HG03066 (cell line): ENCODE measurements around the gene ATMIN.

Source experiments
- ATAC-seq: cut with Tn5 transposase; IDR thresholded peaks from one replicate; pipeline ENCODE4 v1.9.1; 2021; ENCODE audit warnings: low read depth; ENCODE audit not compliant: unreplicated experiment

Gene ATMIN, protein sequence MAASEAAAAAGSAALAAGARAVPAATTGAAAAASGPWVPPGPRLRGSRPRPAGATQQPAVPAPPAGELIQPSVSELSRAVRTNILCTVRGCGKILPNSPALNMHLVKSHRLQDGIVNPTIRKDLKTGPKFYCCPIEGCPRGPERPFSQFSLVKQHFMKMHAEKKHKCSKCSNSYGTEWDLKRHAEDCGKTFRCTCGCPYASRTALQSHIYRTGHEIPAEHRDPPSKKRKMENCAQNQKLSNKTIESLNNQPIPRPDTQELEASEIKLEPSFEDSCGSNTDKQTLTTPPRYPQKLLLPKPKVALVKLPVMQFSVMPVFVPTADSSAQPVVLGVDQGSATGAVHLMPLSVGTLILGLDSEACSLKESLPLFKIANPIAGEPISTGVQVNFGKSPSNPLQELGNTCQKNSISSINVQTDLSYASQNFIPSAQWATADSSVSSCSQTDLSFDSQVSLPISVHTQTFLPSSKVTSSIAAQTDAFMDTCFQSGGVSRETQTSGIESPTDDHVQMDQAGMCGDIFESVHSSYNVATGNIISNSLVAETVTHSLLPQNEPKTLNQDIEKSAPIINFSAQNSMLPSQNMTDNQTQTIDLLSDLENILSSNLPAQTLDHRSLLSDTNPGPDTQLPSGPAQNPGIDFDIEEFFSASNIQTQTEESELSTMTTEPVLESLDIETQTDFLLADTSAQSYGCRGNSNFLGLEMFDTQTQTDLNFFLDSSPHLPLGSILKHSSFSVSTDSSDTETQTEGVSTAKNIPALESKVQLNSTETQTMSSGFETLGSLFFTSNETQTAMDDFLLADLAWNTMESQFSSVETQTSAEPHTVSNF

GRCh38 chr16:81035398-81035974 lies at the start of gene ATMIN:
Gene ATMIN (plus strand): TSS chr16:81035842. CDS start chr16:81035871, 29 bp downstream.
- peak; percentile 89 for ATAC-seq

GRCh38 chr16:80986557-80986956 lies 49.1 kb upstream of the ATMIN start:
- ATAC-seq = no peak

GRCh38 chr16:80988756-80989155 lies 46.9 kb upstream of the ATMIN start:
- no peak for ATAC-seq

DNA sequence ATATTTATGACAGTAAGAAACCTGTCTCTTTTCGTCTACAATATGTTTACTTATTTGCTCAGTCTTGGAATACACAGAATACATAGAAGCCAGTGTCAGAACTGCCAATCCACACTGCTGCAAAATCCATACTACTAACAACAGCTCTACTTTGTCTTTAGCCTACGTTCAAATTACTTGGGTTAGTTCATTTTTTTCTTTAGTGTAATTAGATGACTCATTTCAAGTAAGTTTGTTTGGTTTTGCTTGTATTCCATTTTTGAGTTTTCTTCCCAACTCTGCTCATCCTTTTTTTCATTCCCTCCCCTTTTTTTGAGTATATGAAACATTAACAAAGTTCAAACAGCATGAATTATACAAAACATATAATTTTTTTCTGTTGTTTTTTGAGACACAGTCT lies 45.8 kb upstream of the ATMIN start:
- no peak for ATAC-seq

GRCh38 chr16:80990577-80990976 lies 45.1 kb upstream of the ATMIN start:
- ATAC-seq = no peak

- no peak for ATAC-seq
Measured at GRCh38 chr16:80990978-80991377, 44.7 kb upstream of the ATMIN start.

DNA sequence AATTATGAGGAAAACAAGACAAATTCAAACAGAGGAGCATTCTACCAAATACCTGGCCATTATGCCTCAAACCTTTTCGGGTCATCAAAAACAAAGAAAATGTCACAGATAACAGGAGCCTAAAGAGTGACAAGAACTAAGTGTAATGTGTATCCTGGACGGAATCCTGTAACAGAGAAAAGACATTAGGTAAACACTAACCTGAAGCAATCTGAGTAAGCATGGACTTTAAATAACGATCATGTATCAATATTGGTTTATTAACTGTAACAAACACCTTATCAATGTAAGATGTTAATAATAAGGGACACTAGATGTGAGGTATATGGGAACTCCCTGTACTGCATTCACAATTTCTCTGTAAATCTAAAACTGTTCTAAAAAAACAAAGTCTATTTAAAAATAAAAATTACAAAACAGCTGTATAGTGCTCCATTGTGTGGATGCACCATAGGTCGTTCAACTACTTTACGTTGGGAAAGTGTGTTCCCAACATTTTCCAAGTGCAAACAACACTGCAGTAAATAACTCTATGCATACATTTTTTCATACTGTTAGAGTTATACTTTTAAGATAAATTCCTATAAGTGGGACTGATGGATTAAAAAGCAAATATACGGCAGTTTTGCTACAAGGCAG lies 43.7 kb upstream of the ATMIN start:
- no peak for ATAC-seq

- no peak for ATAC-seq
Measured at GRCh38 chr16:80992676-80993293, 42.9 kb upstream of the ATMIN start.

DNA sequence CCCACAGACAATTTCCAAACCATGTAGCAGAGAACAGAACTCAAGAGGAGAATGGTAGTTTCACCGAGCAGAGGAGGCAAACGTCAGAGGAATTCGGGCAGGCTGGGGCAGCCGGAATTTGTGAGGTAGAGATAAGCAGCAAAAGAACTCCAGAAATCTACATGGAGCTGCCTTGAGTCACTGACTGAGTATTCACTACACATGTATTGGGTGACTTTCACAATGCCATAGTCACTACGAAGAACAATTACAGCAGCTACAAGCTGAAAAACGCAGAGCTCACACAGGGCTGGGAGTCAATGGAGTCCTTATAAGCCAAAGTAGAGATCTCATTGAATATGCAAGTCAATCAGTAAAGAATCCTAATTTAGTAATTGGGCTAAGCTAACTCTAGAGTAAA lies 42.3 kb upstream of the ATMIN start:
- no peak for ATAC-seq

DNA sequence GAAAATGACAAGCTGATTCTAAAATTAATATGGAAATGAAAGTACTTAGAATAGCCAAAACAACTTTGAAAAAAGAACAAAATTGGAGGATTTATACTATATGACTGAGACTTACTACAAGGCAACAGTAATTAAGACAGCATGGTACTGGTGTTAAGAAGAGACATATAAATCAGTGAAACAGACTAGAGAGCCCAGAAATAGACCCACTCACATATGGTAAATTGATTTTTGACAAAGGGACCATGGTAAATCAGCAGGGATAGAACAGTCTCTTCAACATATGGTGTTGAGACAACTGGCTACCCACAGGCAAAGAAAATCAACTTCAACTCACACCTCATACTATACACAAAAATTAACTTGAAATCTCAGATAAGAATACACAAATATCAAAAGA lies 41.8 kb upstream of the ATMIN start:
- no peak for ATAC-seq

DNA sequence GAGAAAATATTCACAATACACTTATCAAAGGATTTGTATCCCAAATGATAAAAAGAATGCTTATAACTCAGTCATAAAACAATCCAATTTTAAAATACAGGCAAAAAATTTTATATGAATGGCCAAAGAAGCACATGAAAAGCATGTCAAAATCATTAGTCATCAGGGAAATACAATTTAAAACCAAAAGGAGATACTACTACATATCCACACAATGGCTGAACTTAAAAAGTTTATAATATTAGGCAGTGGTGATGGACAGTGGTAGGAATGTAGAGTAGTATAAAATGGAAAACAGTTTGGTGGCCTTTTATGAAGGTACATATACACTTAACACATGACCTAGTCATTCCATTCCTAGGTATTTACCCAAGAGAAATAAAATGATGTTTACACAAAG lies 41.2 kb upstream of the ATMIN start:
- ATAC-seq = no peak

DNA sequence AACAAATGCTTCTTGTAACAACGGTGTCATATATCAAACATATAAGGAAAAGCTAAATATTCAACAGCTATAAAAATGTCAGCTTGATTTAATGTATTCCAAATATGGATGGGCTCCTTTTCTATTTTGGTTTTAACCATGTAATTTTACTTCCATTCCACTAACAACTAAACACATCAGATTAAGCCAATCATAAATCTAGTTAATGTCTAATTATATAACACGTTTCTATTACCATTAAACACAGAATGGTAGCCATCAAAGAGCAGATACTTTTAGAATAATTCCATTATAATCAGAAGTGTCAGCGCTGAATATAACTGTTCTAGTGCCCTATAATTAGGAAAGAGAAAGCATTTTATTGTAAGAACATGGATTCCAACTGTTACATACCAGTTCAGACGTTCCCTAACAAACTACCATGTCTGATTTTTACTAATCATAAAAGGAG lies 38.9 kb upstream of the ATMIN start:
- no peak for ATAC-seq

DNA sequence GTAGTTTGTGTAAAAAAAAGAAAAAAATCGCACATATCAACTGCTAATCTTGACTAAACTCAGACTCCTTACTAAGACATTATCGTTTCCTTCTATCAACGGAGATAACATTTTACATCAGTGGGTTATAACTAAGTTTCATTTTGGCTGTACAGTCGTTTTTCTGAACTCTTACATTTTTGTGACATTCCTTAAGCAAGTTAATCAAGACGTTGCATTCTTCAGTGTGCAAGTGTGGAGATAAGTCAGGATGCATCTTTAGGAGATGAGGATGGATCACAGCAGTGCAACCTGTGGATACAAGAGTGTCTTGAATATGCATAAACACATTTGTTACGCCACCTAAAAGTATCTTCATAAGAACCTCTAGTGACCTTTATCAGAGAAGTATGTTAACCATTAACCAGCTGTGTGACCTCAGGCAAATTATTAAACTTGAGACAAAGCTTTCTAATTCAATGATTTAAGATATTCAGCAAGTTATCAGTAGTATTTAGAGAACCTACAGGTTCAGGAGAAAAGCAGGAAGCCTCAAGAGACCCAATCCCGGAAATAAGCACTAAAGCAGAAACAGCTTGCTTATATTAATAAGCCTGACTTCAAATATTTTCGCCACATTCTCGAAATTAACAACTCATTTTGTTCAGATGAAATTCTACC lies 38.4 kb upstream of the ATMIN start:
- no peak for ATAC-seq

DNA sequence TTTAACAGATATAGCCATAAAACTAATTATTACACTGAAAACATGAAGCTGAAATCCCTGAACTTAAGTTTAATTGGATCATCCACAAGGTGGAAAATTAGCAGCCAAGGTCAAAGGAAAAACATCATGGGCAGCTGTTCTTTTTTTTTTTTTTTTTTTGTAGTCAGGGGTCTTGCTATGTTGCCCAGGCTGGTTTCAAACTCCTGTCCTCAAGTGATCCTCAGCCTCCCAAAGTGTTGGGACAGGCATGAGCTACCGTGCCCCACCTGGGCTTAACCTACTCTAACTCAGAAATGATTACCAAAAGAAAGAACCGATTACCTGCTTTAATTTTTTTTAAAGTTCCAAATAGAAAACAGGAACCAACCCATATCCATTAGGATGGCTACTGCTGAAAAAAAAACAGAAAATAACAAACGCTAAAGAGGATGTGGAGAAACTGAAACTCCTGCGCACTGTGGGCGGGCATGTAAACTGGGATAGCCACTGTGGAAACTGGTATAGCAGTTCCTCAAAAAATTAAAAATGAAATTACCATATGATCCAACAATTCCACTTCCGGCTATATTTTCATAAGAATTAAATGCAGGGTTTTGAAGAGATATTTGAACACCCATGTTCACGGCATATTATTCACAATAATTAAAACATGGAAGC lies 37.5 kb upstream of the ATMIN start:
- ATAC-seq = no peak

DNA sequence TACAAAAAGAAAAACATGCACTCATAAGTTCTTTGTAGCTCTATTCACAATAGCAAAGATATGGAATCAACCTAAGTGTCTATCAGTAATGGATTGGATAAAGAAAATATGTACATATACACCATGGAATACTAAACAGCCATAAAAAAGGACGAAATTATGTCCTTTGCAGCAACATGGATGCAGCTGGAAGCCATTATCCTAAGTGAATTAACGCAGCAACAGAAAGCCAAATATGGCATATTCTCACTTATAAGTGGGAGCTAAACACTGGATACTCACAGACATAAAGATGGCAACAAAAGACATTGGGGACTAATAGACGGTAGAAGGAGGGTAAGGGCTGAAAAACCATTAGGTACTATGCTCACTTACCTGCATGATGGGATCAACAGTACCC lies 34.8 kb upstream of the ATMIN start:
- no peak for ATAC-seq

GRCh38 chr16:81001330-81001729 lies 34.3 kb upstream of the ATMIN start:
- no peak for ATAC-seq

DNA sequence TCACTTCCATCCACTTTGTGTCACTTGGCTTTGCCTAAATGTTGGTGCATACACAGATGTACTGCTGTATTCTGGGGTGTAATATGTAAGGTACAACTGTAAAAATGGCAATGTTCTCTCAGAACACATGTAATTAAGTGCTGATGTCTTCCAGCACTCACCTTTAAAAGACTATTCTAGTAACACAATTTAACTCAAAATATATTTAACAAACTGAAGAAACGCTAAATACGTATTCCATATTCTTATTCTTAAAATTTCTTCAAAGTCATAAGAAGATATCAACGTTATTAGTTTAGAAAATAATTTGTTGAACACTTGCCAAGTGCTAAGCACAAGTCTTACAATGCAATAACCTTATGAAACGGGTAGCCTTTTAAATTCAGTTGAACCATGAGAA lies 32.6 kb upstream of the ATMIN start:
- no peak for ATAC-seq

DNA sequence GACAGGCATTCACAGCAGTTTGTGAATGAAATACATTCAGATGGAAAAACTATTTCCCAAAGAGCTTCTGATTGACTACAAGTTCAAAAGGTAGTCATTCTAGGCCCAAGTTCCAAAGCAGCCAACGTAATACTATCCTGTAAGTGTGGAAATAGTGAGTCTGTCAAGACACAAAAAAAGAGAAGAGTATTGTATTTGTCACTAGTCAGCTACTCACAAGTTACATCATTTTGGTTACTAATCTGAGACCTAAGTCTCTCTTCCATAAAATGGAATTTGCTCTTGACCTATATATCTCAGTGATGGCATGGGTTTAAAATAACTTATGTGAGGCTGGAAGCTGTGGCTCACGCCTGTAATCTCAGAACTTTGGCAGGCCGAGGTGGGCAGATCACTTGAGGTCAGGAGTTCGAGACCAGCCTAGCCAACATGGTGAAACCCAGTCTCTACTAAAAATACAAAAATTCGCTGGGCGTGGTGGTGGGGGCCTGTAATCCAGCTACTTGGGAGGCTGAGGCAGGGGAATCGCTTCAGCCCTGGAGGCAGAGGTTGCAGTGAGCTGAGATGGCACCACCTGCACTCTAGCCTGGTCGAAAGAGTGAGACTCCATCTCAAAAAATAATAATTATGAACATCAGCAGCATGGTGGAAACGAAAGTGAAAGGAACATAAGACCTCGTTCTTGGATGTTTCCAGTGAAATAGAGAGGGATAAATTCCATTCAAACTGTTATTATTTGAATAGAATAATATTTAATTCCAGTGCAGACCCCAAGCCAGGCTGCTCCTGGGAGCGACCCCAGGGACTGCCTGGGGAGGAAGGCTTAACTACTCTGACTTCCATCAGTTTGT lies 31.8 kb upstream of the ATMIN start:
- no peak for ATAC-seq
